Activated naive CD8-positive, alpha-beta T cell treated with anti-CD3 and anti-CD28 coated beads, Interleukin-2, amount 50 U/mL, for 16 hours (primary cell): ENCODE measurements around the gene PAWR.

Experiments used
- DNase-seq: peaks from one replicate; pipeline ENCODE4 v3.0.0-alpha.2; 2020; ENCODE audit warnings: low read depth, low spot score

The PAWR gene, protein sequence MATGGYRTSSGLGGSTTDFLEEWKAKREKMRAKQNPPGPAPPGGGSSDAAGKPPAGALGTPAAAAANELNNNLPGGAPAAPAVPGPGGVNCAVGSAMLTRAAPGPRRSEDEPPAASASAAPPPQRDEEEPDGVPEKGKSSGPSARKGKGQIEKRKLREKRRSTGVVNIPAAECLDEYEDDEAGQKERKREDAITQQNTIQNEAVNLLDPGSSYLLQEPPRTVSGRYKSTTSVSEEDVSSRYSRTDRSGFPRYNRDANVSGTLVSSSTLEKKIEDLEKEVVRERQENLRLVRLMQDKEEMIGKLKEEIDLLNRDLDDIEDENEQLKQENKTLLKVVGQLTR

DNA sequence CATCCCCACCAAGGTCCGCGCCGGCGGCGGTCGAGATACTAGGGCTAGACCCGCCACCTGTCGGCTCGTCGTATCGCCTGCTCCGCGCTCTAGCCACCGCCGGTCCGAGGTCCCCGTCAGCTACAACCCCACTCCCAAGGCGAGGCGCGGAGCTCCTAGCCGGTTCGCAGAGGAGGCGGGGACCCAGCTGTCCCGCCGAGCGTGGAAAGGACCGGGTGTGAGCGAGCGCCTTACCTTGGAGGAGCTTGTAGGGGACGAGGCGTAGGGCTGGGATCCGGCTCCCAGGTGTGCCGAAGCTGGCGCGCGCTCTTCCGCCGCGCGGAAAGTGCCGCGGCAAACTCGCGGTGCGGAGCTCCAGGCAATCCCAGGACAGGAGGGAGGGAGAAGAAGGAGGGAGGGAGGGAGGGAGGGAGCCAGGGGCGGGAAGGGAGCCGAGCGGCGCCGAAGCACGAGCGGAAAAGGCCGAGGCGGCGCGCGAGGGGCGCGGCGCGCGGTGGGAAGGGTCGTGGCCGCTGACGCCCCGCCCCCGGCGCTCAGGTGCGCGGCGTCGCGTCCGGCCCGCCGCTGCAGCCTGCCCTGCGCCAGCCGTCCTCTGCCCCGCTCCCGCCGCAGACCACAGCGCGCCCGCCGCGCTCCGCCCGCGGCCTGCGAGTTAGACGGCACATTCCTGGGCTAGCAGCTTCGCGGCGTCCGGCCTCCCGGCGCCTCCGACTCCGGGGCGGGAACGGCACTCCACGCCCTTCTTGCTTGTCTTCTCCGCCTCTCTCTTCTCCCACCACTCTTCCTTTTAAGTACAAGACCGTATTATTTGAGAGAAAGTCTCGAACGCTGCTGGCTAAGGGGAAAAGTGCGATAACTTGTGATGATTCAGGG, at the start of gene PAWR:
Gene PAWR, minus strand, starts transcription at position 327 of the 873 bp plus-strand sequence. CDS start 720 bp downstream, outside the sequence.
- DNase-seq, result no peak

DNA sequence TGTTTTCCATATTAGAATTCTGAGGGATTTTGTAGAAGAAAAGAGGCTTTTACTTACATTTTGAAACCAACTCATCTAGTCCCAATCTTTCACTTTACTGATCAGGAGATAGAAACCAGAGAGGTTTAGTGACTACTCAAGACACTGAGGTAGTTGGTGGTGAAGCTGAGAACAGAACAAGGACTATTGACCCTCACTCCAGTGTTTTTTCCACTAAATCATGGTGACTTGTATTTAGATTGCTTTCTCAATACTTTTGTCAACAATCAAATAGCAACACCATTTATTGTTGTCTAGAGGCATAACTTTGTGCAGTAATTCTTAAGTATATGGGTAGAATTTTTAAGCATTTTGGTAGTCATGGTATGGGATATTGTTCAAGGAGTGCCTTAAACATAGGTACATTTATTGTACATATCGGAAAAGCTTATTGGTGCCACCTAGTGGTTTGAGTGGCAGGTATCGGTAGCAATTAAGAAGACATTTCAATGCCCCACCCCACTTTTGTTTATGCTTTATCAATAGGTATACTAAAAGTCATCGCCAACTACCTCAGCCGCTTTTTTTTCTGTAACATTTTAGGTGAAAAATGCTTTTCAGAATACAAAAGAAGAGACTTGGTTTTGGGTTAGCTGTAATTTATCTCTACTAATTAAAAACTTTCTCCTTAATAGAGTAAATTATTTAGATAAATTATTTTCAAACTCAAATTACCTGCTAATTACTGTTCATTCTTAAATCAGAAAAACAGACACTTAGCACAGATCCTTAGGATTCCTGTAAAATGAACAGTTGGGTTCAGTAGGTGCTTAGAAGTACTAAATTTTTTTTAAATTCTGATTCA, 47.3 kb upstream of the PAWR start:
- DNase-seq, result no peak

DNA sequence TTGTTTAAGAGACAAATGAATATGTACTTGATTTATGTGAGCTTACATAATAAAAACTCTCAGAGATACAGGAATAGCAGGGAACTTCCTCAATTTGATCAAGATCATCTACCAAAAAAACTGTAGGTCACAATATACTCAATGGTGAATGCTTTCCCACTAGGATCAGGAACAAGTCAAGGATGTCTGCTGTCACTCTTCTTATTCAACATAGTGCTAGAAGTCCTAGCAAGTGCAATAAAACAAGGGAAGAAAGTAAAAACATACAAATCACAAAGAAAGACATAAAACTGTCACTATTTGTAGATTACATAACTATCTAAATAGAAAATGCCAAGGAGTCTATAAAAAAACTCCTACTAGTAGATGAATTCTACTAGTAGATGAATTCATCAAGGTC, 41.9 kb upstream of the PAWR start:
- DNase-seq, result no peak

- DNase-seq, result no peak
Observed at GRCh38 chr12:79725987-79726386, 35.2 kb upstream of the PAWR start.

GRCh38 chr12:79717006-79717405, 26.2 kb upstream of the PAWR start:
- no peak for DNase-seq

DNA sequence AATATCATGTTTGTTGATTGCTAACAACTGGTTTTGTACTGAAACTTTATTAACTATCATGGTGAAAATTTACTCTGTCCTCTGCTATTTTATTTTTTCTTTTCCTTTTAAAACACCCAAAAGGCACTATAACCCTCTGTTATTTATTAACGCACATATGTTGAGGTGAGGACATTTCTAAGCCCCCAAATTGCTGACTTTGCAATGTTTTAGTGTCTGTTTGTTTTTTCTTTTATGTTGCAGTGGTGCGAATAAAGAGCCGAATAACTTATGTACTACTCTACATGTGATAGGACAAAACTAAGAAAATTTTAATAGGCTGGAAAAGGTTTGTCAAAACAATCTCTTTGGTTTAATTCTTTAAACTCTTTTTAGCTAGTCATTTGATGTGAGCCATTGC, 24.5 kb upstream of the PAWR start:
- DNase-seq, result no peak

GRCh38 chr12:79710707-79711483, 20.1 kb upstream of the PAWR start:
- no peak for DNase-seq

GRCh38 chr12:79707830-79708229, 17.1 kb upstream of the PAWR start:
- DNase-seq, result no peak

DNA sequence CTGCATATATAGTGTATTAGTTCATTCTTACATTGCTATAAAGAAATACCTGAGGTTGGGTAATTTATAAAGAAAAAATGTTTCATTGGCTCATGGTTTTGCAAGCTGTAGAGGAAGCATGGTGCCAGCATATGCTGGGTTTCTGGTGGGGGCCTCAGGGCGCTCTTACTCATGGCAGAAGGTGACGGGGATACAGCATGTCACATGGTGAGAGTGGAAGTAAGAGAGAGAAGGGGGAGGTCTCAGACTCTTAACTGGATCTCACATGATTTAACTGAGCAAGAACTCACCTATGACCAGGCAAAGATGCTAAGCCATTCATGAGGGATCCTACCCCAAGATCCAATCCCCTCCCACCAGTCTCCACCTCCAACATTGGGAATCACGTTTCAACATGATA, 15.9 kb upstream of the PAWR start:
- no peak for DNase-seq

DNA sequence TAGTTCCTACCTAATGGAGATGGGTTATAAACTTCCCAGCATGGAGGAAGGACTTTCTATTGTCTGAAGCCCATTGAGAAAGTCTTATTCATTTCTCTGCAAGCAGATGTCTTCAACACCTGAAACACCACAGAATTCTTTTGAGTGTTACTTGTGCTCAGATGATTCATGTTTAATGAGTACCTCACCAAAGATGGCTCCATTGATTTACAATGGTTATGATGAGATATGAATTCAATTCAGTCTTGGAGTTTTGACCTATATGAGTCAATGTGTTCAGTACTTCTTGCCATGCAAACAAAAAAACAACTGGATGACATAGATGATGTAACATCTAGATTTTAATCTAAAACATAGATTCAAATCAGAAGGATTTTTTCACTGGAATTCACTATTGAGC, 15.4 kb upstream of the PAWR start:
- no peak for DNase-seq

DNA sequence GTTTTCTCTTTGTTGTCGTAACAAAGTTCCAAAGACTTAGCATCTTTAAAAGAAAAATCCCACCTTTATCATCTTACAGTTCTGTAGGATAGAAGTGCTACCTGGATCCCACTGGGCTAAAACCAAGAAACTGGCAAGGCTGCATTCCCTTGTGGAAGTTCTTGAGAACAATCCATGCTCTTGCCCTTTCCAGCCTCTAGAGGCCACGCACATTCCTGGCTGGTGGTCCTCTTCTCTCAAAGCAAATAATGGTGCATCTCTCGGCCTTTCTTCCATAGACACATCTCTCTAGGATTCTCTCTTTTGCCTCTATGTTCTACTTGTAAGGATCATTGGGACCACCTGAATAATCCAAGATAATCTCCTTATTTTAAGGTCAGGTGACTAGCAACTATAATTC, 8.2 kb upstream of the PAWR start:
- DNase-seq, result no peak

- no peak for DNase-seq
Observed at GRCh38 chr12:79696416-79696815, 5.7 kb upstream of the PAWR start.

- DNase-seq, result no peak
Observed at GRCh38 chr12:79692860-79693577, 2.3 kb upstream of the PAWR start.

DNA sequence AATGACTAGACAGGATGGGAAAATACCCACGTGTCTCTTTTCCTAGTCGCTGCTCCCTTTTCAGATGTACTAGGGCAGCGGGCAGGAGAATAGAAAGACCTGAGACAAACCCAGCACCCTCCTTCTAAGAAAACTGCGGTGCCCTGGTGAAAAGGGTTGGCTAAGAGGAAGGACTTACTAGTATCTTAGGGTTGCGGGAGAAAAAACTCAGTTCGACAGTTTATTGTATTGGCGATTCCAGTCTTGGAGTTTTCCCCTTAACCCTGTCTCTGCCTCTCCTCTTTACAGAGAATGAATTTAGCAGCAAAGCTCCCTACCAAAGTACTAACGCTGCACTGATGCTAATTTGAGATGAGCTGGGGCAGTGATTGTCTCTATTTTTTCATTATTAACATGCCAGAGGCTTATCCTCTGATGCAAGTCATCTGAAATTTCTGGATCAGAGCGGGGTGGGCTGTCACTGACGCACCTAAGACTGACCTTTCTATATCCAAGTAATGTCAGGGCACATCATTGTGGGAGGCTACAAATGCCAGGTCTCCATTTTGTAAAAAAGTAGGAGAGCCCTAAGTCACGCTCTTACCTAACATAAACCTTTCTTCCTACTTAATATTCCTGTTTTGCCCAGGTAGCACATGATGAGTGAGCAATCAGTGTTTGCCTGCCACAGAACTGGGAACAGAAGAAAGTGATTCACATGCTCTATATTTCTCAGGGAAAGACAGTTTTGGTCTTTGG, 916 bp upstream of the PAWR start:
- no peak for DNase-seq

DNA sequence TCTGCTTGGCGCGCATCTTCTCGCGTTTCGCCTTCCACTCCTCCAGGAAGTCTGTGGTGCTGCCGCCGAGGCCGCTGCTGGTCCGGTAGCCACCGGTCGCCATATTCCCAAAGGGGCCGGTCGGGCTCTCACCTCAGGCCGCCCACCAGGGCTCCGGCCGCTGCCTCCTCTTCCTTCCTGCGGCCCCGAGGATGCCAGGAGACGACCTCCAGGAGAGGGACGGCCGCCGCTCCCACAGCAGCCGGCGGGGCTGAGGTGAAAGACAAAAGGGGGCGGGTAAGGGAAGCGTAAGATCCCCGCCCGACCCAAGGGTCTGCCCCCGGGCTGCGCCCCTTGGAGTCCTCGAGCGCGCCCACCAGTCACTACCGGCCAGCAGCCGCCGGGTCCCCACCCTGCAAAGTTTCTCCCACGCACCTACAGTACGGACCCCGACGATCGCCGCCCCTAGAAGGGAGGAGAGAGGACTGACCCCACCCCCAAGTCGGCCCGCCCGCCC, 574 bp downstream of the PAWR start:
- no peak for DNase-seq

DNA sequence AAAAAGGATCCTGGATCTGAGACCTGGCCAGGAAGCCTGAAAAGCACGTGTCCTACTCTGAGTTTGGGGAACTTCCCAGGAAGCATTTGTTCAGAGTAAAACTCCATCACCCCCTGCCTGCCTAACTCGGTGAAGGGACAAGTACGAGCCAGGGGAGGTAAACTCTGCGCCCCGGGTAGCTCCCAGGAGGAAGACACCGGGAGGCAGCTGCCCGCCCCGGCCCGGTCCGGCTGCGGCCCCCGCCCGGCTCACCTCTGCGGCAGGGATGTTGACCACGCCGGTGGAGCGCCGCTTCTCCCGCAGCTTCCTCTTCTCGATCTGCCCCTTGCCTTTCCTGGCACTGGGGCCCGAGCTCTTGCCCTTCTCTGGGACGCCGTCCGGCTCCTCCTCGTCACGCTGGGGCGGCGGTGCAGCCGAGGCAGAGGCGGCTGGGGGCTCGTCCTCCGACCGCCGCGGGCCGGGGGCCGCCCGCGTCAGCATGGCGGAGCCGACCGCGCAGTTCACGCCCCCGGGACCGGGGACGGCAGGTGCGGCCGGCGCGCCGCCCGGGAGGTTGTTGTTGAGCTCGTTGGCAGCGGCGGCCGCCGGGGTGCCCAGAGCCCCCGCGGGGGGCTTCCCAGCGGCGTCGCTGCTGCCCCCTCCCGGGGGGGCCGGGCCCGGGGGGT, 1.2 kb downstream of the PAWR start:
- DNase-seq, result no peak

GRCh38 chr12:79689061-79689476, 1.7 kb downstream of the PAWR start:
- DNase-seq, result no peak

DNA sequence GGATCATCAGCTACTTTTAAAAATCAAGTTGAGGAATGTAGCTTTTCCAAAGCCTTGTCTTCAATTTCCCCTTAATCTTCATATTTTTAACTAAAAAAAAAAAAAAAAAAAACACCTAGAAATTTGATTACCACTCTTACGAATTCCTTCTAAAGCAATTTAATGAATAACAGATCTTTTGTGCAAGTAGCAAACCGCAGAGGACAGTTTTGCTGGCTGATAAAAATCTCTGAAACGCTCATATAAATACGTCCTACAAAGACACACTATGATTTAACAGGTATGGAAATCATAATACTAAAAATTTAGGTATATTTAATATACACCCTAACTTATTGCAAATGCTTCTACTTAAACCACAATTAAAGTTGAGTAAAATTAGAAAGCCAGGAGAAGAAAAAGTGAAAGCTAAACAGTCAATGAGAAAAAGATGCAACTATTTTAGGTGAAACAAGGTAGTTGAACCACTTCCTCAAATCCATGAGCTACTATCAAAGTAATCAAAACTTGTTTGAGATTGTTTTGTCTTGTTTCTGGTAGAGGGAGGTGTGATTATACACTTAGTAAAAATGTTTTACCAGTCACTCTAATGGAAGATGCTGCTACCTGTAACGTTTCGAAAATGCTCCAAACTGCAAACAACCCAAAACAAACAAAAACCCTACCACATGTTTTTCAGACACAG, 2.2 kb downstream of the PAWR start:
- DNase-seq, result no peak
